Keratinocyte (primary cell): ENCODE results near the gene RBFOX1. TPM values are rescaled to one million over a fixed set of nuclear protein-coding genes. Genes with fewer than 3 reads are reported as not detected.

Experiments
- DNase-seq: peaks from one replicate; pipeline ENCODE4 v3.0.0-alpha.2; 2011; ENCODE audit warnings: low read depth, missing footprints, low spot score
- FAIRE-seq: peaks from 2 replicates; lab custom pipeline; 2011; peaks lifted over from hg19 to GRCh38; lab: Jason Lieb, UNC
- H2AFZ ChIP-seq: 2 replicates; pipeline ENCODE4 v1.6.0; 2012; ENCODE audit warnings: low read length, control low read depth, inconsistent platforms; ENCODE audit not compliant: control insufficient read depth
- H3K27ac ChIP-seq: 2 replicates; pipeline ENCODE4 v1.5.1; 2011; ENCODE audit warnings: low read length; ENCODE audit not compliant: control insufficient read depth, insufficient read depth
- H3K27me3 ChIP-seq: 3 replicates; pipeline ENCODE4 v1.6.0; 2011; ENCODE audit warnings: low read length; ENCODE audit not compliant: control insufficient read depth, insufficient read depth; ENCODE audit errors: extremely low read depth
- H3K36me3 ChIP-seq, 2 experiments: 2 replicates in 1 of 2; 3 replicates in 1 of 2; pipeline ENCODE4 v1.5.1; 2011; ENCODE audit warnings: low read length in 2 of 2, mild to moderate bottlenecking in 1 of 2; ENCODE audit not compliant: control insufficient read depth in 2 of 2, insufficient read depth in 2 of 2; ENCODE audit errors: extremely low read depth in 1 of 2
- H3K4me1 ChIP-seq: 3 replicates; pipeline ENCODE4 v1.5.1; 2011; ENCODE audit warnings: low read length; ENCODE audit not compliant: control insufficient read depth, insufficient read depth; ENCODE audit errors: extremely low read depth
- H3K4me2 ChIP-seq: 3 replicates; pipeline ENCODE4 v1.6.0; 2011; ENCODE audit warnings: low read depth, low read length; ENCODE audit not compliant: control insufficient read depth, insufficient read depth; ENCODE audit errors: extremely low read depth
- H3K4me3 ChIP-seq, 3 experiments: fragments of 200-600 bp in 1 of 3; sonication (generic) in 1 of 3; 2 replicates in 2 of 3; 3 replicates in 1 of 3; pipeline ENCODE4 v1.5.1; 2011 to 2016; ENCODE audit warnings: low read length in 3 of 3, mild to moderate bottlenecking in 3 of 3, control low read depth in 2 of 3, inconsistent platforms in 1 of 3, low read depth in 1 of 3, mixed read lengths in 1 of 3, mixed run types in 1 of 3, moderate library complexity in 1 of 3; ENCODE audit not compliant: control insufficient read depth in 2 of 3, insufficient read depth in 2 of 3; ENCODE audit errors: extremely low read depth in 1 of 3
- H3K79me2 ChIP-seq: 2 replicates; pipeline ENCODE4 v1.6.0; 2012; ENCODE audit warnings: low read length; ENCODE audit not compliant: control insufficient read depth, insufficient read depth
- H3K9ac ChIP-seq: 3 replicates; pipeline ENCODE4 v1.6.0; 2011; ENCODE audit warnings: low read length; ENCODE audit not compliant: control insufficient read depth, insufficient read depth; ENCODE audit errors: extremely low read depth
- H3K9me1 ChIP-seq: 3 replicates; pipeline ENCODE4 v1.6.0; 2011; ENCODE audit warnings: low read length; ENCODE audit not compliant: control insufficient read depth, insufficient read depth; ENCODE audit errors: extremely low read depth
- H3K9me3 ChIP-seq: 2 replicates; pipeline ENCODE4 v1.5.1; 2012; ENCODE audit warnings: low read depth, low read length; ENCODE audit not compliant: control insufficient read depth
- H4K20me1 ChIP-seq: 3 replicates; pipeline ENCODE4 v1.6.0; 2011; ENCODE audit warnings: low read length; ENCODE audit not compliant: control insufficient read depth, insufficient read depth; ENCODE audit errors: extremely low read depth
- CTCF ChIP-seq, 3 experiments: IDR thresholded peaks in 1 of 3; conservative IDR thresholded peaks in 1 of 3; optimal IDR thresholded peaks in 1 of 3; 2 replicates in 2 of 3; 3 replicates in 1 of 3; pipeline versions ENCODE3 to v1.5.1; 2011; ENCODE audit warnings: low read length in 3 of 3, mild to moderate bottlenecking in 3 of 3, moderate library complexity in 2 of 3, control low read depth in 1 of 3, inconsistent platforms in 1 of 3; ENCODE audit not compliant: insufficient read depth in 2 of 3; ENCODE audit errors: extremely low read depth in 1 of 3
- EZH2 ChIP-seq: IDR thresholded peaks from one replicate; pipeline ENCODE4 v1.6.1; 2012; ENCODE audit warnings: inconsistent platforms, mild to moderate bottlenecking, low read length, moderate library complexity
- dilution Hi-C: fragments of 300-500 bp; cut with MboI; formaldehyde crosslinking; loops from one replicate; pipeline ENCODE4 v1.7.0; 2020; ENCODE audit warnings: low sequenced_read_pairs; ENCODE audit not compliant: extremely low pct_ligation_motif_present
- polyA plus RNA-seq, 5 experiments: library from polyadenylated mRNA; depleted of rRNA in 3 of 5; stranded (reverse) in 3 of 5; stranded (forward) in 1 of 5; unstranded in 1 of 5; fragments of >200 nt; gene quantifications; 1 replicate in 1 of 5; 2 replicates in 3 of 5; 3 replicates in 1 of 5; pipeline versions ENCODE4 v1.2.1 to v1.2.3, GENCODE V29; 2011 to 2012; ENCODE audit warnings: missing spikeins in 2 of 5, low read depth in 1 of 5, low replicate concordance in 1 of 5

RBFOX1 gene
- polyA plus RNA-seq, 1 donor (not counting 4 experiments of a cell fraction or from before 2014, with no cell fraction given) = not detected

GRCh38 chr16:7629571-7629970 lies 296.9 kb downstream of the RBFOX1 start:
- no peaks in the 10 kb centered on the region for H3K4me1 ChIP-seq
- no peak overlapping the region for H3K4me2 ChIP-seq
- H3K9ac ChIP-seq = no peak overlapping the region
- dilution Hi-C loops = no loop called here
- FAIRE-seq (no peak), DNase-seq (no peak)
- no peaks in the 10 kb centered on the region for H3K79me2 ChIP-seq
- no peaks in the 10 kb centered on the region for H3K36me3 ChIP-seq
- TF ChIP-seq CTCF (optimal IDR thresholded peaks at IDR 0.05 in 1 of 3, IDR thresholded peaks at IDR 0.05 in 1 of 3, conservative IDR thresholded peaks at IDR 0.05 in 1 of 3; ENCODE audit: extremely low read depth in 1 of 3, insufficient read depth in 2 of 3, low read length in 3 of 3) = no peak
- no peak for TF ChIP-seq EZH2
- H2AFZ ChIP-seq = no peak overlapping the region
- H3K4me3 ChIP-seq = no peak overlapping the region
- no peak overlapping the region for H3K27ac ChIP-seq
- H3K27me3 ChIP-seq = no peaks in the 10 kb centered on the region
- H3K9me3 ChIP-seq = peaks cover under 1% of the 10 kb centered on the region
- no peaks in the 10 kb centered on the region for H3K9me1 ChIP-seq
- no peaks in the 10 kb centered on the region for H4K20me1 ChIP-seq

GRCh38 chr16:7637446-7637845 lies 304.8 kb downstream of the RBFOX1 start:
- FAIRE-seq = no peak
- TF ChIP-seq EZH2 (no peak), CTCF (optimal IDR thresholded peaks at IDR 0.05 in 1 of 3, IDR thresholded peaks at IDR 0.05 in 1 of 3, conservative IDR thresholded peaks at IDR 0.05 in 1 of 3; ENCODE audit: extremely low read depth in 1 of 3, insufficient read depth in 2 of 3, low read length in 3 of 3) (no peak)

More at GRCh38 chr16:7637446-7637845, 304.8 kb downstream of the RBFOX1 start:
- H2AFZ ChIP-seq = no peak overlapping the region
- no peaks in the 10 kb centered on the region for H4K20me1 ChIP-seq
- dilution Hi-C loops = no loop called here
- no peak overlapping the region for H3K9ac ChIP-seq
- no peaks in the 10 kb centered on the region for H3K4me1 ChIP-seq
- no peak for DNase-seq
- H3K4me3 ChIP-seq = no peak overlapping the region
- H3K27ac ChIP-seq = no peak overlapping the region
- H3K4me2 ChIP-seq = no peak overlapping the region
- H3K9me3 ChIP-seq = peaks cover 2% of the 10 kb centered on the region
- H3K79me2 ChIP-seq = no peaks in the 10 kb centered on the region
- no peaks in the 10 kb centered on the region for H3K27me3 ChIP-seq
- H3K9me1 ChIP-seq = no peaks in the 10 kb centered on the region
- H3K36me3 ChIP-seq = no peaks in the 10 kb centered on the region
